Epithelial cell of proximal tubule (primary cell): ENCODE results near the gene CLDN14. TPM values are rescaled to one million over a fixed set of nuclear protein-coding genes. Genes with fewer than 3 reads are reported as not detected.

ENCODE experiments used
- DNase-seq: peaks from one replicate; pipeline ENCODE4 v3.0.0-alpha.2; 2011; ENCODE audit warnings: low read depth
- H3K4me3 ChIP-seq: 2 replicates; pipeline ENCODE4 v1.5.1; 2011; ENCODE audit warnings: low read depth, mild to moderate bottlenecking, low read length
- CTCF ChIP-seq: conservative IDR thresholded peaks from 2 replicates; pipeline ENCODE4 v1.5.1; 2012; ENCODE audit warnings: low read depth, mild to moderate bottlenecking, low read length
- total RNA-seq: library from RNA; depleted of rRNA; stranded (reverse); fragments of >200 nt; gene quantifications from 2 replicates; pipeline ENCODE4 v1.2.3, GENCODE V29; 2015

Gene CLDN14
- total RNA-seq, 1 donor from 2014 or later, result 5.1 TPM

GRCh38 chr21:36411301-36411700 lies 68.6 kb downstream of the CLDN14 start:
- no peak for DNase-seq
- no peak overlapping the region for H3K4me3 ChIP-seq

More at GRCh38 chr21:36411301-36411700, 68.6 kb downstream of the CLDN14 start:
- no peak for TF ChIP-seq CTCF

Other genes with a start within 250 kb of the CLDN14 start
- gene MORC3, start 159.9 kb downstream of the CLDN14 start, total RNA-seq, result 16.5 and 24.4 TPM in 2 replicates
- 8.5 and 21.8 TPM in 2 replicates for gene CHAF1B, start 94.7 kb downstream of the CLDN14 start, total RNA-seq
- 22.3 and 23.2 TPM in 2 replicates for gene SIM2, start 219.0 kb upstream of the CLDN14 start, total RNA-seq